ENCODE measurements around the gene IFT52.
A peak's percentile ranks its signal among the peaks of the same experiment; 100 is the strongest.

IFT52 gene

DNA sequence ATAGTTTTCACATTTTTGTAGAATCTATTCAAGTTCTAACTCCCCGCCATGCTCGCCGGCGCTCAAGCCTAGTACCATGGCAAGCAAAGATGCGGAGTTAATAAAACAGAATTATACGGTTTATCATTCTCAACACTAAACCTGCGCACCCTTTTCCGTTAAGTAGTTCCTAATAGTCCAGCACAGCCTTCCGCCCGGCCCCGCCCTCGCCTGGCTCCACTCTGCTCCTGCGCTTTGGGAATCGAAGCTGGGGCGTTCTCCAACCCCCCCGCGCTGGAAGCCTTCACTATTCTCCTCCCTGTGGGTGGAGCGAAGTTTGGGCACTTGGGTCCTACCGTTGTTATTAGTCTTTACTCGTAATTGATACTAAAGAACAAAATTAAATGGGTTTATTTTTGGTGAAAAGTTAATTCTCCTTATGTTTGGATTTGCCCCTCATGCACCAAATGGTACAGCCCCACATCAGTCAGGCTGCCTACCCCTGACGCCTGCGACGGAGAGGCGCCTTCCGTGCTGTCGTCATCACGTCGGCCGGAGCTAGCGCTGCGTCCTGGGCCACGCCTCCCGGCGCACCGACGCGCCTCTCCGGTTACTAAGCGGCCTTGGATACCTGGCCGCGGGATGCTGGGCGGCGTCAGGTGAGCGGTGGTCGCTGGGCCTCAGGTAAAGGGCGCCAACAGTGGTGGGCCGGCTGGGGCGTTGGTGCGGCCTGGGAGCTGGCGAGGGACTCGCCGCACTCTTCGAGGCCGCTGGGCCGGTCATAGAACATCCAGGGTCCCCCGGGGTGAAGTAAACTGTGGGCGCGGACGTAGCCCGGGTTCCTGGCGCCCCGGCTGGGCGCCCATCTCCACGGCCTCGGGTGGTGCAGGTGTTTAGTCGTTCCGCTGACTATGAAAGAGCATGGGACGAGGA lies at the start of gene IFT52:
Gene IFT52, plus strand, starts transcription at position 546 of the 912 bp plus-strand sequence. CDS start 3,762 bp downstream, outside the sequence.
- H3K4me3 ChIP-seq (ENCODE audit: low read depth, low read length) = peak within 1 kb of the TSS; percentile 91
- peak; percentile 80 for DNase-seq (ENCODE audit: low read depth)
- TF ChIP-seq, protein P1, sequence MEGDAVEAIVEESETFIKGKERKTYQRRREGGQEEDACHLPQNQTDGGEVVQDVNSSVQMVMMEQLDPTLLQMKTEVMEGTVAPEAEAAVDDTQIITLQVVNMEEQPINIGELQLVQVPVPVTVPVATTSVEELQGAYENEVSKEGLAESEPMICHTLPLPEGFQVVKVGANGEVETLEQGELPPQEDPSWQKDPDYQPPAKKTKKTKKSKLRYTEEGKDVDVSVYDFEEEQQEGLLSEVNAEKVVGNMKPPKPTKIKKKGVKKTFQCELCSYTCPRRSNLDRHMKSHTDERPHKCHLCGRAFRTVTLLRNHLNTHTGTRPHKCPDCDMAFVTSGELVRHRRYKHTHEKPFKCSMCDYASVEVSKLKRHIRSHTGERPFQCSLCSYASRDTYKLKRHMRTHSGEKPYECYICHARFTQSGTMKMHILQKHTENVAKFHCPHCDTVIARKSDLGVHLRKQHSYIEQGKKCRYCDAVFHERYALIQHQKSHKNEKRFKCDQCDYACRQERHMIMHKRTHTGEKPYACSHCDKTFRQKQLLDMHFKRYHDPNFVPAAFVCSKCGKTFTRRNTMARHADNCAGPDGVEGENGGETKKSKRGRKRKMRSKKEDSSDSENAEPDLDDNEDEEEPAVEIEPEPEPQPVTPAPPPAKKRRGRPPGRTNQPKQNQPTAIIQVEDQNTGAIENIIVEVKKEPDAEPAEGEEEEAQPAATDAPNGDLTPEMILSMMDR (IDR thresholded peaks at IDR 0.05; ENCODE audit: control insufficient read depth, extremely low read depth, insufficient read depth) = no peak

DNA sequence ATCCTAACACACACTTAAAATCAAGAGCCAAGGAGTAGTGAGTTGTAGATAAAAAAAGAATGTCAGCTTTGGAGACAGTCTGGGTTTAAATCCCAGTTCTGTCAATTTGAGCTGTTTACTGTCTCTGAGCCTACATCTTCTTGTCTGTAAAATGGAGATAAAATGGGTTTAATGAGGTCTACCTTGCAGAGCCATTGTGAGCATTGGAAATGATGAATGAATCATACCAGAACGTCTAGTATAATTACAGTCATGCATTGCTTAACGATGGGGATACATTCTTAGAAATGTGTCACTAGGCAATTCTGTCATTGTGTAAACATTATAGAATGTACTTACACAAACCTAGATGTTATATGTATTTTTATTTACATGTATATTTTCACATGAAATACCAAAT lies 49.5 kb upstream of the IFT52 start:
- TF ChIP-seq, protein P1 (IDR thresholded peaks at IDR 0.05; ENCODE audit: control insufficient read depth, extremely low read depth, insufficient read depth) = no peak
- DNase-seq (ENCODE audit: low read depth) = no peak

GRCh38 chr20:43542161-43542560 lies 48.6 kb upstream of the IFT52 start:
- DNase-seq (ENCODE audit: low read depth) = no peak
- TF ChIP-seq, protein P1 (IDR thresholded peaks at IDR 0.05; ENCODE audit: control insufficient read depth, extremely low read depth, insufficient read depth) = no peak
- H3K4me3 ChIP-seq (ENCODE audit: low read depth, low read length) = no peak overlapping the region

More for the DNA sequence above, 49.5 kb upstream of the IFT52 start:
- no peak overlapping the region for H3K4me3 ChIP-seq (ENCODE audit: low read depth, low read length)

DNA sequence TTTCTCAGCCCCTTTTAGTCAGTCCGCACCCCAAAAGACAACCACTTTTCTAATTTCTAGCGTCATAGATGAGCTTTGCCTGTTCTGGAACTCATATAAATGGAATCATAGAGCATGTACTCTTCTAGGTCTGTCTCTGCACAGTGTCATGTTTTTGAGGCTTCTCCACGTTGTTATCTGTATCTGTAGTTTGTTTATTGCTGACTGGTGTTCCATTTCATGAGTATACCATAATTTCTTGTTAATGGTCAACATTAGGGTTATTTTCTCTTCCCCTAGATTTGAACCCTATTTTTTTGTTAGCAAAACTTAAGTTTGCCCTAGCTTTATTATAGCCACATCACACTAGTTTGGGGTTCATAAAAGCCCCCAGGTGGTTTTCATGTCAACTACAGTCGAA lies 48.1 kb upstream of the IFT52 start:
- no peak for DNase-seq (ENCODE audit: low read depth)
- TF ChIP-seq, protein P1 (IDR thresholded peaks at IDR 0.05; ENCODE audit: control insufficient read depth, extremely low read depth, insufficient read depth) = no peak
- H3K4me3 ChIP-seq (ENCODE audit: low read depth, low read length) = no peak overlapping the region

GRCh38 chr20:43543138-43543537 lies 47.6 kb upstream of the IFT52 start:
- no peak for DNase-seq (ENCODE audit: low read depth)

DNA sequence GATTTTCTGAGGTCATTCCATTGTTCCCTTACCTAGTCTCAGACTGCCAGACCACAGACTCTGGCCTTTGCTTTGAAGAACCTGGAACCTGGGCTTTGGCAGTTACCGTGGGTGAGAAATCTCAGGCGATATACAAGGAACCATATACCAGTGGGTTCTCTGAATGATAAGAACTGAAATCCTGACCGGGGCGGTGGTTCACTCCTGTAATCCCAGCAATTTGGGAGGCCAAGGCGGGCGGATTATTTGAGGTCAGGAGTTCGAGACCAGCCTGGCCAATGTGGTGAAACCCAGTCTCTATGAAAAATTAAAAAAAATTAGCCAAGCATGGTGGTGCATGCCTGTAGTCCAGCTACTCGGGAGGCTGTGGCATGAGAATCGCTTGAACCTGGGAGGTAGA lies 46.2 kb upstream of the IFT52 start:
- DNase-seq (ENCODE audit: low read depth) = no peak
- no peak overlapping the region for H3K4me3 ChIP-seq (ENCODE audit: low read depth, low read length)
- TF ChIP-seq, protein P1 (IDR thresholded peaks at IDR 0.05; ENCODE audit: control insufficient read depth, extremely low read depth, insufficient read depth) = no peak

More at GRCh38 chr20:43543138-43543537, 47.6 kb upstream of the IFT52 start:
- TF ChIP-seq, protein P1 (IDR thresholded peaks at IDR 0.05; ENCODE audit: control insufficient read depth, extremely low read depth, insufficient read depth) = no peak
- H3K4me3 ChIP-seq (ENCODE audit: low read depth, low read length) = no peak overlapping the region

Measured in LNCaP clone FGC (cell line).